ENCODE measurements around the gene SNORC. TPM values are rescaled to one million over a fixed set of nuclear protein-coding genes. Genes with fewer than 3 reads are reported as not detected.

SNORC gene
- total RNA-seq, 1 donor from 2014 or later = 2.1 TPM

DNA sequence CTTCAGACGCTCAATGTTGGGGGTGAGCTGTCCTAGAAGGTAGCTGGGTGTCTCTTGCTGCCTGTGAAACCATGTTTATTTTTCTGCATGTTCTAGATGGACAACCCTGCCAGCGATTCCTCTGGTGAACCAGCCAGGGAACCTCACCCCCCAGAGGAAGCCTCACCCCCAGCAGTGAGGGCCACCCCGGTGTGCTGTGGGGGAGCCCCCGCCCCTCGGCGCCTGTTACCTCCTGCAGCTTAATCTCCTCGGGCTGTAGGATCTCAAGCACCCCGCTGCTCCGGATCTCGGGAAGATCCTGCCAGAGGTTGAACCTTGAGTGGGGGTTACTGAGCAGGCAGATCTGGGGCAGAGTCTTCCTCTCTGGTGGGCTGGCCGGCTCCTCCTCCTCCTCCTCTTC, 50.0 kb downstream of the SNORC start:
- TF ChIP-seq, protein P1, sequence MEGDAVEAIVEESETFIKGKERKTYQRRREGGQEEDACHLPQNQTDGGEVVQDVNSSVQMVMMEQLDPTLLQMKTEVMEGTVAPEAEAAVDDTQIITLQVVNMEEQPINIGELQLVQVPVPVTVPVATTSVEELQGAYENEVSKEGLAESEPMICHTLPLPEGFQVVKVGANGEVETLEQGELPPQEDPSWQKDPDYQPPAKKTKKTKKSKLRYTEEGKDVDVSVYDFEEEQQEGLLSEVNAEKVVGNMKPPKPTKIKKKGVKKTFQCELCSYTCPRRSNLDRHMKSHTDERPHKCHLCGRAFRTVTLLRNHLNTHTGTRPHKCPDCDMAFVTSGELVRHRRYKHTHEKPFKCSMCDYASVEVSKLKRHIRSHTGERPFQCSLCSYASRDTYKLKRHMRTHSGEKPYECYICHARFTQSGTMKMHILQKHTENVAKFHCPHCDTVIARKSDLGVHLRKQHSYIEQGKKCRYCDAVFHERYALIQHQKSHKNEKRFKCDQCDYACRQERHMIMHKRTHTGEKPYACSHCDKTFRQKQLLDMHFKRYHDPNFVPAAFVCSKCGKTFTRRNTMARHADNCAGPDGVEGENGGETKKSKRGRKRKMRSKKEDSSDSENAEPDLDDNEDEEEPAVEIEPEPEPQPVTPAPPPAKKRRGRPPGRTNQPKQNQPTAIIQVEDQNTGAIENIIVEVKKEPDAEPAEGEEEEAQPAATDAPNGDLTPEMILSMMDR (IDR thresholded peaks at IDR 0.05) = no peak
- Mint-ChIP-seq H3K9me3 (ENCODE audit: unreplicated experiment) (no peaks in the 10 kb centered on the region), H3K27me3 (ENCODE audit: unreplicated experiment) (peaks cover 62% of the 10 kb centered on the region), H3K4me1 (ENCODE audit: unreplicated experiment) (no peaks in the 10 kb centered on the region), H3K36me3 (ENCODE audit: unreplicated experiment) (no peaks in the 10 kb centered on the region), H3K4me3 (ENCODE audit: unreplicated experiment) (no peak overlapping the region), H3K27ac (ENCODE audit: unreplicated experiment) (no peak overlapping the region)
- no peak for DNase-seq (ENCODE audit: extremely low spot score, unreplicated experiment)

DNA sequence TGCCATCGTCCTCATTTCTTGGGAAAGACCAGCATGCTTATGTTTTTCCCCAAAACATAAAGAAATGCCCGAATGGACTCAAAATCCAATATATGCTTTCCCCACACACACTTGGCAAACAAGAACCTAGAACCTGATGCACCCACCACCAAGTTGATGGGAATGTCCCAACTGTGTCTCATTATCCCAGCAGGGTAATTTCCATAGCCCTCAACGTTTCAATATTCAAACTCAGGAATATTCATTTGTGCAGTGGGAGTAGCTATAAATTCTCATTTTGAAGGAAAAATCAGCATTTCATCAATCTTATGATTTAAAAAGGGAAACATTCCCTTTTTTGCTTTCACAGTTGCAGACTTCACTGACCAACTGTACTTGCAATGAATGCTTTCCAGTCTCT, 50.7 kb downstream of the SNORC start:
- DNase-seq (ENCODE audit: extremely low spot score, unreplicated experiment) = no peak
- H3K27ac Mint-ChIP-seq (ENCODE audit: unreplicated experiment) = no peak overlapping the region
- no peaks in the 10 kb centered on the region for H3K4me1 Mint-ChIP-seq (ENCODE audit: unreplicated experiment)
- no peak overlapping the region for H3K4me3 Mint-ChIP-seq (ENCODE audit: unreplicated experiment)
- no peaks in the 10 kb centered on the region for H3K36me3 Mint-ChIP-seq (ENCODE audit: unreplicated experiment)
- H3K27me3 Mint-ChIP-seq (ENCODE audit: unreplicated experiment) = peaks cover 64% of the 10 kb centered on the region
- H3K9me3 Mint-ChIP-seq (ENCODE audit: unreplicated experiment) = no peaks in the 10 kb centered on the region
- TF ChIP-seq, protein P1 (IDR thresholded peaks at IDR 0.05) = no peak

DNA sequence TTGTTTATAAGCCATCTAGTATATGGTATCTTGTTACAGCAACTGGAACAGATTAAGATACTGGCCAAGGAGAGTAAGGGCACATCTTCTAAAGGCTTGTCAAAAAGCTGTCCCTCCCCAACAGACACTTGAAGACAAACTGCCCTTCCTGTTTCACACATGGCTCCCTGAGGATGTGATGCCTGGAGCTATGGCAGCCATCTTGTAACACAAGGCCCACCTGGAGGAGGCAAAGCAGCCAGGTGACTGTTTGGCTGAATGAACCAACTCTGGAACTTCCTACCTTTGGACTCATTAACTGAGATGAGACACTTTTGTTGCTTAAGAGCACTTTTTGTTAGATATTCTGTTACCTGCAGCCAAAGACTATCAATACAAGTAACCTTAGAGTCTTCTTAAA, 54.4 kb downstream of the SNORC start:
- DNase-seq (ENCODE audit: extremely low spot score, unreplicated experiment) = no peak
- peaks cover 2% of the 10 kb centered on the region for H3K36me3 Mint-ChIP-seq (ENCODE audit: unreplicated experiment)
- peaks cover 54% of the 10 kb centered on the region for H3K27me3 Mint-ChIP-seq (ENCODE audit: unreplicated experiment)
- H3K4me3 Mint-ChIP-seq (ENCODE audit: unreplicated experiment) = no peak overlapping the region
- no peak overlapping the region for H3K27ac Mint-ChIP-seq (ENCODE audit: unreplicated experiment)
- peaks cover 4% of the 10 kb centered on the region for H3K4me1 Mint-ChIP-seq (ENCODE audit: unreplicated experiment)
- TF ChIP-seq, protein P1 (IDR thresholded peaks at IDR 0.05) = no peak
- H3K9me3 Mint-ChIP-seq (ENCODE audit: unreplicated experiment) = no peaks in the 10 kb centered on the region

DNA sequence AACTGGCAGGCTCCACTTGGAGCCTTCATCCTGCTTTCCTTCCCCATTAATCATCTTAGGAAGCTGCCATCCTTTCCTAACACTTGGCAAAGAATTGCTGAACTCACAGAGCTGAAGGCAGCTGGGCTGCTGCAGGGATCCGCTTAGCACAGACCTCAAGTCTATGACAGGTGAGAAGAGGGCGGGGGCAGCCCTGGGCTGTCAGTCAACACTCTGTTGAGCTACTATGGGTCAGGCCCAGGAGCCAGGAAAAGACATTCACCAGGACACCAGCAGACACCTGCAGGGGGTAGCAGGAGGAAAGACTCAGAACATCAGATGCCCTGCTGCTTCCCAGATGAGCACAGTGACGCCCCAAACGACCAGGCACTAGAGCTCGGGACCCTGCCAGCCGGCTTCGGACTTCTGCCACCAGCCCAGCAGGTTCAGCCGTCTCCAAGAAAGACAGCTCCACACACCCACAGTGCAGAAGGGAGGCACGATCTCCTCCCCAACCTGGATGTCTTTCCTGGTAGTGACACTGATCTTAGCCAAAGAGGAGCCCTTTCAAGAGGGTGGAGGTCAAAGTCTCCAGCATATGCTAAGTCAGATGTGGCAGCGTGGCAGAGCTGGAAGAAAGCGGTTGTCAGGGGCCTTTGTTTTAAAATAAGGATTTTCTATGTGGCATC, 55.2 kb downstream of the SNORC start:
- Mint-ChIP-seq H3K9me3 (ENCODE audit: unreplicated experiment) (no peaks in the 10 kb centered on the region), H3K36me3 (ENCODE audit: unreplicated experiment) (peaks cover 2% of the 10 kb centered on the region), H3K4me3 (ENCODE audit: unreplicated experiment) (no peak overlapping the region), H3K27me3 (ENCODE audit: unreplicated experiment) (peaks cover 54% of the 10 kb centered on the region), H3K27ac (ENCODE audit: unreplicated experiment) (no peak overlapping the region), H3K4me1 (ENCODE audit: unreplicated experiment) (peaks cover 4% of the 10 kb centered on the region)
- TF ChIP-seq, protein P1 (IDR thresholded peaks at IDR 0.05) = no peak
- no peak for DNase-seq (ENCODE audit: extremely low spot score, unreplicated experiment)

DNA sequence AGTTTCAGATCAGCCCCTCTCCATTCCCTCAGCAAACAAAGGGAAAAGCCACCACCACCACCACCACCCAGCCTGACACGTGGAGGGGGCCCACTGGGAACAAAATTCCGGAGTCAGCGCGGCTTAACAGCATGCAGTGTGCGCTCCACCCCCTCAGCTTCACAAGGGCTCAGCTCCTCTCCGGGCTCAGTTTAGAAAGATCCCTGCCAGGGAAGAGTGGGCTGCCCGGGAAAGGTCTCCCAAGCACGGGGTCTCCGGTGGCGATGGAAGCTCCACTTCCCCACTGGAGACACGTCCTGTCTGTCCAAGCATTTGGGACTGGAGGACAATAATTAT, 55.7 kb downstream of the SNORC start:
- peaks cover 53% of the 10 kb centered on the region for H3K27me3 Mint-ChIP-seq (ENCODE audit: unreplicated experiment)
- H3K9me3 Mint-ChIP-seq (ENCODE audit: unreplicated experiment) = no peaks in the 10 kb centered on the region
- no peak overlapping the region for H3K4me3 Mint-ChIP-seq (ENCODE audit: unreplicated experiment)
- TF ChIP-seq, protein P1 (IDR thresholded peaks at IDR 0.05) = no peak
- H3K36me3 Mint-ChIP-seq (ENCODE audit: unreplicated experiment) = peaks cover 2% of the 10 kb centered on the region
- DNase-seq (ENCODE audit: extremely low spot score, unreplicated experiment) = no peak
- peaks cover 4% of the 10 kb centered on the region for H3K4me1 Mint-ChIP-seq (ENCODE audit: unreplicated experiment)
- H3K27ac Mint-ChIP-seq (ENCODE audit: unreplicated experiment) = no peak overlapping the region
